Vagina (tissue), 2 donors: ENCODE data around the gene JAG2. TPM values are rescaled to one million over a fixed set of nuclear protein-coding genes. Genes with fewer than 3 reads are reported as not detected.
A peak's percentile ranks its signal among the peaks of the same experiment; 100 is the strongest.

Source experiments
- DNase-seq, 2 donors: peaks; one replicate each; pipeline ENCODE4 v3.0.0-alpha.2; 2017; ENCODE audit errors: extremely low spot score in 2 of 2
- H3K27ac ChIP-seq: fragments of 200-600 bp; sonication (generic); one replicate; pipeline ENCODE4 v1.5.1; 2019
- H3K27me3 ChIP-seq: fragments of 200-600 bp; sonication (generic); one replicate; pipeline ENCODE4 v1.5.1; 2019
- H3K36me3 ChIP-seq, 2 donors: fragments of 200-600 bp; sonication (generic); one replicate each; pipeline ENCODE4 v1.5.1; 2017 to 2019
- H3K4me1 ChIP-seq: fragments of 200-600 bp; sonication (generic); one replicate; pipeline ENCODE4 v1.5.1; 2019
- H3K4me3 ChIP-seq, 2 donors: fragments of 200-600 bp; sonication (generic); 1 replicate in 1 of 2; 2 replicates in 1 of 2; pipeline ENCODE4 v1.5.1; 2016 to 2019
- H3K9me3 ChIP-seq: fragments of 200-600 bp; sonication (generic); one replicate; pipeline ENCODE4 v1.5.1; 2019
- CTCF ChIP-seq, 3 experiments: fragments of 450-650 bp in 2 of 3; fragments of 200-600 bp in 1 of 3; sonication (generic) in 1 of 3; IDR thresholded peaks; one replicate each; pipeline ENCODE4 v1.5.1; 2017 to 2019; ENCODE audit warnings: antibody characterized with exemption in 3 of 3, mild to moderate bottlenecking in 2 of 3, moderate library complexity in 2 of 3
- POLR2A ChIP-seq, 2 donors: fragments of 450-650 bp; IDR thresholded peaks; one replicate each; pipeline ENCODE4 v1.6.1; 2017; ENCODE audit warnings: antibody characterized with exemption in 2 of 2, mild to moderate bottlenecking in 2 of 2, moderate library complexity in 2 of 2
- POLR2AphosphoS5 ChIP-seq, 2 donors: sonication (generic); formaldehyde crosslinking; IDR thresholded peaks; one replicate each; pipeline ENCODE4 v1.9.0; 2017; ENCODE audit warnings: antibody characterized with exemption in 2 of 2, mild to moderate bottlenecking in 2 of 2, low read depth in 1 of 2; ENCODE audit not compliant: insufficient read depth in 1 of 2
- intact Hi-C: fragments of 100-400 bp; cut with DNase I; formaldehyde crosslinking; loops from one replicate; pipeline ENCODE4 v1.15.1; 2023
- total RNA-seq: library from RNA; depleted of rRNA; stranded (reverse); fragments of >200 nt; gene quantifications from one replicate; pipeline ENCODE4 v1.2.3, GENCODE V29; 2016

The JAG2 gene
- total RNA-seq, 1 donor from 2014 or later: 17.7 TPM

GRCh38 chr14:105132921-105133654 is 35.5 kb downstream of the JAG2 start:
- intact Hi-C loops: no loop called here
- H3K4me3 ChIP-seq: no peak overlapping the region
- no peaks in the 10 kb centered on the region for H3K4me1 ChIP-seq
- no peak overlapping the region for H3K27ac ChIP-seq
- DNase-seq: no peak
- H3K36me3 ChIP-seq: no peaks in the 10 kb centered on the region
- H3K27me3 ChIP-seq: no peaks in the 10 kb centered on the region
- TF ChIP-seq POLR2AphosphoS5 (IDR thresholded peaks at IDR 0.05; ENCODE audit: insufficient read depth in 1 of 2, low read depth in 1 of 2): no peak
- H3K9me3 ChIP-seq: peaks cover 12% of the 10 kb centered on the region

GRCh38 chr14:105131241-105131640 is 37.3 kb downstream of the JAG2 start:
- Histone ChIP-seq H3K4me3 (no peak overlapping the region), H3K27ac (no peak overlapping the region), H3K4me1 (no peaks in the 10 kb centered on the region), H3K9me3 (peaks cover 12% of the 10 kb centered on the region), H3K36me3 (no peaks in the 10 kb centered on the region), H3K27me3 (no peaks in the 10 kb centered on the region)
- no peak for DNase-seq
- intact Hi-C loops: no loop called here
- TF ChIP-seq CTCF (IDR thresholded peaks at IDR 0.05): no peak
- no peak for TF ChIP-seq POLR2AphosphoS5 (IDR thresholded peaks at IDR 0.05; ENCODE audit: insufficient read depth in 1 of 2, low read depth in 1 of 2)
- no peak for TF ChIP-seq POLR2A (IDR thresholded peaks at IDR 0.05)

- Histone ChIP-seq H3K4me1 (no peaks in the 10 kb centered on the region), H3K27ac (no peak overlapping the region), H3K27me3 (no peaks in the 10 kb centered on the region), H3K9me3 (peaks cover 12% of the 10 kb centered on the region), H3K4me3 (no peak overlapping the region), H3K36me3 (no peaks in the 10 kb centered on the region)
- DNase-seq: no peak
- intact Hi-C loops: no loop called here
- TF ChIP-seq POLR2A (IDR thresholded peaks at IDR 0.05) (no peak), POLR2AphosphoS5 (IDR thresholded peaks at IDR 0.05; ENCODE audit: insufficient read depth in 1 of 2, low read depth in 1 of 2) (no peak)
These were observed 40.5 kb downstream of the JAG2 start for GRCh38 chr14:105128059-105128458.

- H3K27me3 ChIP-seq: no peaks in the 10 kb centered on the region
- no peaks in the 10 kb centered on the region for H3K36me3 ChIP-seq
- no peak for DNase-seq
- intact Hi-C loops: no loop called here
- H3K9me3 ChIP-seq: peaks cover 9% of the 10 kb centered on the region
- no peak overlapping the region for H3K4me3 ChIP-seq
- no peak for TF ChIP-seq POLR2AphosphoS5 (IDR thresholded peaks at IDR 0.05; ENCODE audit: insufficient read depth in 1 of 2, low read depth in 1 of 2)
- TF ChIP-seq CTCF (IDR thresholded peaks at IDR 0.05): no peak
- no peak for TF ChIP-seq POLR2A (IDR thresholded peaks at IDR 0.05)
- H3K27ac ChIP-seq: no peak overlapping the region
- H3K4me1 ChIP-seq: no peaks in the 10 kb centered on the region
These were observed 41.6 kb downstream of the JAG2 start for GRCh38 chr14:105126981-105127329.

GRCh38 chr14:105126126-105126980 is 42.2 kb downstream of the JAG2 start:
- DNase-seq: no peak
- no peak overlapping the region for H3K4me3 ChIP-seq
- H3K27me3 ChIP-seq: no peaks in the 10 kb centered on the region
- TF ChIP-seq CTCF (IDR thresholded peaks at IDR 0.05) (no peak), POLR2A (IDR thresholded peaks at IDR 0.05) (no peak), POLR2AphosphoS5 (IDR thresholded peaks at IDR 0.05; ENCODE audit: insufficient read depth in 1 of 2, low read depth in 1 of 2) (no peak)
- no peak overlapping the region for H3K27ac ChIP-seq
- intact Hi-C loops: no loop called here
- H3K9me3 ChIP-seq: peaks cover 3% of the 10 kb centered on the region
- no peaks in the 10 kb centered on the region for H3K36me3 ChIP-seq
- no peaks in the 10 kb centered on the region for H3K4me1 ChIP-seq

GRCh38 chr14:105124823-105125222 is 43.8 kb downstream of the JAG2 start:
- intact Hi-C loops: no loop called here
- Histone ChIP-seq H3K4me3 (no peak overlapping the region), H3K27me3 (no peaks in the 10 kb centered on the region), H3K9me3 (no peaks in the 10 kb centered on the region), H3K4me1 (no peaks in the 10 kb centered on the region), H3K27ac (no peak overlapping the region), H3K36me3 (no peaks in the 10 kb centered on the region)
- peak in 1 of 2 donors; percentile 72 for DNase-seq
- no peak for TF ChIP-seq POLR2AphosphoS5 (IDR thresholded peaks at IDR 0.05; ENCODE audit: insufficient read depth in 1 of 2, low read depth in 1 of 2)
- TF ChIP-seq CTCF (IDR thresholded peaks at IDR 0.05): no peak
- TF ChIP-seq POLR2A (IDR thresholded peaks at IDR 0.05): no peak
